ENCODE results near the gene RSRC1. TPM values are rescaled to one million over a fixed set of nuclear protein-coding genes. Genes with fewer than 3 reads are reported as not detected.
"Not testable (repeated sequence)": the region's sequence is repeated elsewhere in the genome, so short reads cannot be mapped to it uniquely, and the experiment has no call there.

The RSRC1 gene
- total RNA-seq, 4 donors from 2014 or later: 27.7 to 36.7 (median 31.9) TPM

DNA sequence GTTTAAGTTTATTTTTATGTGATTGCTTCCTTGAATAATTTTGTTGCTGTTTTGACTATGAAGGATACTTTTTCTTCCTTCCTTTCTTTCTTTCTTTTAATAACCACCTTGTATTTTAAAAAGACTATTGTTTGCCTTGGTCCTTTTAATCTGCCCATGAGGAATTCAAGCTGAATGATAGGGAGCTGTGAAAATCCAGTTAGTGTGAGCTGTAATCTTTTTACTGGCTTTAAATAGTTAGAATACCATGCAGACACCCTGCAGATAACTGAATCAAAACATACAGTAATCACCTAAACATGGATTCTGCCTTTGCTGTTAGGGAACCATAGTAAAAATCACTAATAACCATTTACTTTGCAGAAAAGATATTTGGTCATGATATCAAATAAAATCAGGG is 110.7 kb downstream of the RSRC1 start:
- no peak for ATAC-seq
- Histone ChIP-seq H3K27ac (no peak overlapping the region), H3K36me3 (no peaks in the 10 kb centered on the region), H3K4me1 (no peaks in the 10 kb centered on the region), H3K4me3 (no peak overlapping the region), H3K9me3 (no peaks in the 10 kb centered on the region), H3K27me3 (no peaks in the 10 kb centered on the region)
- in situ Hi-C loops (cut with MboI; ENCODE audit: low sequenced_read_pairs in 4 of 4) (no loop called here), intact Hi-C loops (cut with DNase I; ENCODE audit: low total_unique reads) (no loop called here)
- TF ChIP-seq, protein P1, sequence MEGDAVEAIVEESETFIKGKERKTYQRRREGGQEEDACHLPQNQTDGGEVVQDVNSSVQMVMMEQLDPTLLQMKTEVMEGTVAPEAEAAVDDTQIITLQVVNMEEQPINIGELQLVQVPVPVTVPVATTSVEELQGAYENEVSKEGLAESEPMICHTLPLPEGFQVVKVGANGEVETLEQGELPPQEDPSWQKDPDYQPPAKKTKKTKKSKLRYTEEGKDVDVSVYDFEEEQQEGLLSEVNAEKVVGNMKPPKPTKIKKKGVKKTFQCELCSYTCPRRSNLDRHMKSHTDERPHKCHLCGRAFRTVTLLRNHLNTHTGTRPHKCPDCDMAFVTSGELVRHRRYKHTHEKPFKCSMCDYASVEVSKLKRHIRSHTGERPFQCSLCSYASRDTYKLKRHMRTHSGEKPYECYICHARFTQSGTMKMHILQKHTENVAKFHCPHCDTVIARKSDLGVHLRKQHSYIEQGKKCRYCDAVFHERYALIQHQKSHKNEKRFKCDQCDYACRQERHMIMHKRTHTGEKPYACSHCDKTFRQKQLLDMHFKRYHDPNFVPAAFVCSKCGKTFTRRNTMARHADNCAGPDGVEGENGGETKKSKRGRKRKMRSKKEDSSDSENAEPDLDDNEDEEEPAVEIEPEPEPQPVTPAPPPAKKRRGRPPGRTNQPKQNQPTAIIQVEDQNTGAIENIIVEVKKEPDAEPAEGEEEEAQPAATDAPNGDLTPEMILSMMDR (IDR thresholded peaks at IDR 0.05 in 4 of 5, conservative IDR thresholded peaks at IDR 0.05 in 1 of 5): no peak
- no peak for TF ChIP-seq POLR2A (IDR thresholded peaks at IDR 0.05)
- no peak for DNase-seq

DNA sequence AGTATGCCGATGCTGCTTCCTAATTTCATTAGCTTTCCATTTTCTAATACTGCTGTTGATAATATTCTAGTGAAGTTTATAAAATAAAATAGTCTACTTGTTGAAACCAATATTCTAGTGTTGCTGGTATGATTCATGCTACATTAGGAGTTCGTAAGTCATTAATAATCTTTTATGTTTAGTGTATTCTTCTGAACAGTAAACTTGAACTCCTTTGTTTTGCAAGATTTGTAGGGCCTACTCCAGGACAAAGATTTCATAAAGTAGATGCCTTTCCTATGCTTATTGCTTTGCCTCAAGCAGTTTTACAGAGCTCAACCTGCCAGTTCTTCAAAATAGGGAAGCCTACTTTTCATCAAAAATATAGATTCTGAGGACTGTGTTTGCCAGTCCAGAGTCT is 111.5 kb downstream of the RSRC1 start:
- Histone ChIP-seq H3K27ac (no peak overlapping the region), H3K27me3 (no peaks in the 10 kb centered on the region), H3K4me3 (no peak overlapping the region), H3K4me1 (no peaks in the 10 kb centered on the region), H3K36me3 (no peaks in the 10 kb centered on the region), H3K9me3 (no peaks in the 10 kb centered on the region)
- no peak for DNase-seq
- in situ Hi-C loops (cut with MboI; ENCODE audit: low sequenced_read_pairs in 4 of 4): no loop called here
- intact Hi-C loops (cut with DNase I; ENCODE audit: low total_unique reads): no loop called here
- no peak for ATAC-seq
- TF ChIP-seq POLR2A (IDR thresholded peaks at IDR 0.05): no peak
- TF ChIP-seq, protein P1 (IDR thresholded peaks at IDR 0.05 in 4 of 5, conservative IDR thresholded peaks at IDR 0.05 in 1 of 5): no peak

DNA sequence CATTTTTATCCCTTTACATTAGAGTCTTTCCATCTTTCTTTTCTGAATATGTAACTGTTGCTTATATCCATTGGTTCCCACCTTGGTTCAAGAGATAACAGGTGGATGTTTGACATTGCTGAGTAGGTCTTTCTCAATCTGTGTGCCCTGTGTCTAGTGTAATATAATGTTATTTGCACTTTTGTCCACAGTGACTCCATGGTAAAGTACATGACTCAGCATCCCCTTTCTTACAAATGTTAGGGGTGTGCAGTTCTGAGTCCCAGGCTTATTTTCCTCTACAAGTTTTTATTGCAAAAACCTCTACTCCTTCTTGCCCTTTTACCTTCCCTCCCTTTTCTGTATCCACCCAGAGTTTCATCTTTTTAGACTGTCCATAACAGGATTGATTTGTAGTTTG is 116.5 kb downstream of the RSRC1 start:
- intact Hi-C loops (cut with DNase I; ENCODE audit: low total_unique reads) (no loop called here), in situ Hi-C loops (cut with MboI; ENCODE audit: low sequenced_read_pairs in 4 of 4) (no loop called here)
- ATAC-seq (no peak), DNase-seq (no peak)
- Histone ChIP-seq H3K27me3 (no peaks in the 10 kb centered on the region), H3K4me3 (no peak overlapping the region), H3K36me3 (no peaks in the 10 kb centered on the region), H3K9me3 (no peaks in the 10 kb centered on the region), H3K27ac (no peak overlapping the region), H3K4me1 (no peaks in the 10 kb centered on the region)
- TF ChIP-seq POLR2A (IDR thresholded peaks at IDR 0.05): no peak
- TF ChIP-seq, protein P1 (IDR thresholded peaks at IDR 0.05 in 4 of 5, conservative IDR thresholded peaks at IDR 0.05 in 1 of 5): no peak

DNA sequence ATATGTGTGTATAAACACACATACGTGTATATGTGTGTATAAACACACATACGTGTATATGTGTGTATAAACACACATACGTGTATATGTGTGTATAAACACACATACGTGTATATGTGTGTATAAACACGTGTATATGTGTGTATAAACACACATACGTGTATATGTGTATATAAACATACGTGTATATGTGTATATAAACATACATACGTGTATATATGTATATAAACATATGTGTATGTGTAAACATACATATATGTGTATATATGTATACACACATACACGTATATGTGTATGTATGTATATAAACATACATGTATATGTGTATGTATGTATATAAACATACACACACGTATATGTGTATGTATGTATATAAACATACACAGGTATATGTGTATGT is 119.1 kb downstream of the RSRC1 start:
- H3K27ac ChIP-seq; DNase-seq; ATAC-seq; H3K9me3 ChIP-seq; intact Hi-C loops (cut with DNase I; ENCODE audit: low total_unique reads); H3K4me1 ChIP-seq; H3K27me3 ChIP-seq; H3K36me3 ChIP-seq; H3K4me3 ChIP-seq; in situ Hi-C loops (cut with MboI; ENCODE audit: low sequenced_read_pairs in 4 of 4): not testable (repeated sequence)

DNA sequence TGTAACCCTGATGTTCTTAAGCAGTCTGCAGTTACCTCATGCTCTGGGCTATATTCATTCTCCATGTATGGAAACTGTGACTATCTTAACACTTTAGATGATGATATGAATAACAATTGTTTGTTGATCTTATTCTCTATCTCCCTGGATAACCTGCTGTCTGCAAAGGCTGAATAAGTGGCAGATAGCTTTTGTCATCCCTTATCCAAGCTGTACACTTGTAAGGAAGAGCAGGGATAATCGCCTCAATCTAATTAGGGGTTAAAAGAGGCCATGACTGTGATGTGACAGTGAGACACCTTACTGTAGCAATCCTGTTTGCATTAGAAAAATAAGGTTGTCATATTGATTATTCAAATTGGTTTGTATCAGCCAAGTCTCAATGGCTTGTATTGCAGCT is 123.9 kb downstream of the RSRC1 start:
- ATAC-seq (no peak), DNase-seq (no peak)
- Histone ChIP-seq H3K27me3 (no peaks in the 10 kb centered on the region), H3K36me3 (no peaks in the 10 kb centered on the region), H3K9me3 (no peaks in the 10 kb centered on the region), H3K4me1 (no peaks in the 10 kb centered on the region), H3K27ac (no peak overlapping the region), H3K4me3 (no peak overlapping the region)
- intact Hi-C loops (cut with DNase I; ENCODE audit: low total_unique reads): no loop called here
- TF ChIP-seq, protein P1 (IDR thresholded peaks at IDR 0.05 in 4 of 5, conservative IDR thresholded peaks at IDR 0.05 in 1 of 5): no peak
- no peak for TF ChIP-seq POLR2A (IDR thresholded peaks at IDR 0.05)
- in situ Hi-C loops (cut with MboI; ENCODE audit: low sequenced_read_pairs in 4 of 4): no loop called here

Measured in gastrocnemius medialis (tissue), 4 donors.